ENCODE data around the gene MSRB1.

- no peak for TF ChIP-seq CREB1 (IDR thresholded peaks at IDR 0.05; ENCODE audit: low read depth)
- TF ChIP-seq YY1 (IDR thresholded peaks at IDR 0.05; ENCODE audit: low read depth) = no peak
- TF ChIP-seq REST (IDR thresholded peaks at IDR 0.05; ENCODE audit: low read depth) = no peak
Observed at GRCh38 chr16:1908983-1909382, 34.0 kb downstream of the MSRB1 start.

Measured in Ishikawa (cell line).